Uterine smooth muscle cell (primary cell): Measurements from ENCODE around the gene RGSL1. TPM values are rescaled to one million over a fixed set of nuclear protein-coding genes. Genes with fewer than 3 reads are reported as not detected.

Source experiments
- total RNA-seq: library from RNA; depleted of rRNA; stranded (reverse); fragments of >200 nt; gene quantifications from 2 replicates; pipeline ENCODE4 v1.2.3, GENCODE V29; 2014

The RGSL1 gene
- not detected in 2 replicates for total RNA-seq

DNA sequence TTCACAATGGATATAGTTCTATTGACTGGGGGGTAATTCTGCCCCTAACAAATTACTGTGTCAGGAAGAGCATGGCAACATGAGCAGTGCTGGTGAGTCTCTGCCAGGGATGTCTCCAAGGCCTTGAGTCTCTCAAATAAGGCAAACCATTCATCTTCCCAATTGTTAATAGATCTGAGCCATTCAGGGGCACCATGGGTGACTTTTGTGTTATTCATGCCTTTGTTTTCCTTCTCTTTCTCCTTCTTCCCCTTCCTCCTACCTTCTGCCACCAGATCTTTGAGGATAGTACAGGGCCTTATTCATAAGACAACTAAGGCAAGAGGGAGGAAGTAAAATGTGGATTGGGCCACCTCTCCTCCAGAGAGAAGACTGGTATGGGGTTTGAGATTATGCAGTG is at the start of gene RGSL1:
Gene RGSL1 (plus strand): TSS at position 60 of the 400 bp plus-strand sequence. CDS start 20 bp downstream, at position 80.

DNA sequence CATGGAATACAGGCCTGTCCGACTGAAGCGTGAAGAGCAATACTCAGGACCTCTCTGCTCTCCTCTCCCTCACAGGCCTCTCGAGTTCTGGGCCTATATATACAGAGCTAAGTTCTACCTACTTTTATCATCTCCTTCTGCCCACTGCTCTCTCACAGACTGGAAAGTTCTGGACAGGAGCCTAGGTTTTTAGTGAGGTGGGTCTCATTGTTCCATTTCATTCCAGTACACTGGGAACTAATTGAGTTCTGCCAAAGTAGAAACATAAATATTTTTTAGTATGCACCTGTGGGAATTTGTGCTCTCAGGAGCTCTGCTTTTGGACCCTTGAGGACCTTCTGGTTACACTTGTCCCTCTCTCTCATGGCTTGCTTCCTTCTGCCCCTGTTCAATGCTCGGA is 49.4 kb upstream of the RGSL1 start, which contains the start of gene TEDDM1:
Gene TEDDM1 (minus strand): TSS at position 101 of the 400 bp plus-strand sequence. CDS start 182 bp downstream, outside the sequence.

DNA sequence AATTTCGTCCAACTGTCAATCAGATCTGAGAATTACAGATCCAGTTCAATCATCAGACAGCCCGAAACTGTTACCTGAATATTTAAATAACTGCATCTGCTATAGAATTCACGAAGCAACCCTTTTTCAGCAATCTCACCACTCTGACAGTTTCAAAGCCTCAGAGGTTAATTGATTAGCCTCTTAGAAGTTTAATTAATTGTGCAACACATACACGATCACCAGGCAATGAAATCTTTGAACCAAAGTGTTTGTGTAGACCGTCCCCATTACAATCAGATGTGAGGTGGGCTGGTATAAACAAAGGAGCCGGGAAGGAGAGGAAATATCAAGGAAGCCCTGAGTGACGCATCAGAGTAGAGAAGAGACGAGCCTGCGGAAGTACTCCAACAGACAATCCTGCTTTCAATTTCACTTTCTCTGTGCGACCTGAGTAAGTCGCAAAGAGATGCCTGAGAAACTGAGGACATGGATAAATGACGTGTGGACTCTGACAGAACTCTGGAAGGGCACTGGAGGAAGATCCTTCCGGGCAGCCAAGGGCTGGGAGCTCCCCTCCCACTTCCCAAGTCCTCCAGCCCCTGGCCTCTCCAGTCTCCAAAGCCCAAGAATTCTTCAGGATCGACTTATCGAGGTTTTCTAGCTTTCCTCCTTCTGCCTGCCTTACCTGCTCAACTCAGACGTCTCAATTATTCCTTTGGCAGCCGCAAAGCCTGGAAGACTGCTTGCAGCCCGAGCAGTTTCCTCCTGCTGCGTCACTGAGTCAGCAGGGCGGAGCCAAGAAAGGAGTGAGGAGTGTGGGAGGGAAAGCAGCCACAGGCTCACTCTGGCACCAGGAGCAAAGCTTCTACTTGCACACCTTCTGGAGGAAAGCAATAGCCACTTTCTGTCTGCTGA is 138.8 kb downstream of the RGSL1 start, which contains the start of gene RNASEL:
Gene RNASEL (minus strand): TSS at position 757 of the 897 bp plus-strand sequence. CDS start 2,450 bp downstream, outside the sequence.

DNA sequence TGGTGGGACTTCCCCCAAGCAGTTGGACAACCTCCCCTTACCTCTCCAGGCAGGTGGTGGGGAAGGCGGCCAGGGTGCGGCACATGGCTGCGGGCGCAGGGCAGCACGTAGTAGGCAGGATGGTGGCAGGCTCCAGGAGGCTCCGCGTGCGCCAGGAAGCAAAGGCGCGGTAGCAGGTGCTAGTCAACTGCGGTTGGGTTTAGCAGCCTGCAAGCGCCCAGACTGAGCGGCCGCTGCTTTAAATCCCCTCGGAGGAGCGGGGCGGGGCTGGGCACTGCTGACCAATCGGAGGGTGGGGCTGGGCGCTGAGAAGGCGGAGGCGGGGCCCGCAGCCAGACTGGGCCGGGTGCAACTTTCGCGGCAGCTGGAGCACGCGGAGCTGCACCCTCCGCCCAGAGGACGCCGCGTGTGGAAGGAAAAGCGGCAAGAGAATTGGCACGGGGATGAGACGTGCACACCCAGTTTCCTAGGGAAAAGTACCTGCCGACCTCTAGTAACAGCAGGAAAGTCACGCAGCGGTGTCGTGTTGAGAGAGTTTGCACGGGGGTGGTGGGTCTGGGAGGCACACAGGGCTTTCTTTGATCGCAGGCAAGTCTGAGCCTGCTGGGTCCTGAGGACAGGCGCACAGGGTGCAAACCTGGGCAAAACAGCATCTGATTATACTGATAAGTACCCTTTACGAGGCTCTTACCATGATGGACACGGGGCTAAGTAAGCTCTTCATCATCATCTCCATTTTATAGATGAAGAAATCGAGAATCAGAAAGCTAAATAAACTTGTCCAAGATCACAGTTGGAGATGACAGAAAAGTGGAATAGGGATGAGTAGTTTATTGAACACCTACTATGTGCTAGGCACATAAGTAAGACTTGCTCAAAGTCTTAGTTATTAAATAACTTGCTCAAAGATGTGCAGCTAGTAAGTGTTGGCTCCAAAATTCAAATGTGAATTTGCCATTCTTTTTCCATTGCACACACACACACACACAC is 154.5 kb downstream of the RGSL1 start, which contains the start of gene RGS16:
Gene RGS16 (minus strand): TSS at position 215 of the 990 bp plus-strand sequence. CDS start 130 bp downstream, at position 85.

Other genes starting within 250 kb of the RGSL1 start
- gene GLUL, start 58.4 kb upstream of the RGSL1 start, total RNA-seq = 232 and 288 TPM in 2 replicates
- gene TEDDM1, start 49.5 kb upstream of the RGSL1 start, total RNA-seq = not detected in 2 replicates
- gene RNASEL, start 139.1 kb downstream of the RGSL1 start, total RNA-seq = 6.6 and 9.9 TPM in 2 replicates
- 0.22 and 1.00 TPM in 2 replicates for gene RGS16, start 154.2 kb downstream of the RGSL1 start, total RNA-seq
- gene RGS8, start 234.4 kb downstream of the RGSL1 start, total RNA-seq = under 0.01 TPM in 1 of 2 replicates, not detected in the other